Esophagus muscularis mucosa (tissue), 3 donors: ENCODE results near the gene MAP2K2.

Experiments
- CTCF ChIP-seq, 3 experiments: fragments of 200-600 bp in 2 of 3; fragments of 450-650 bp in 1 of 3; sonication (generic) in 2 of 3; IDR thresholded peaks; one replicate each; pipeline ENCODE4 v1.5.1; 2017 to 2019; ENCODE audit warnings: antibody characterized with exemption in 3 of 3, mild to moderate bottlenecking in 2 of 3, moderate library complexity in 1 of 3
- POLR2A ChIP-seq: fragments of 450-650 bp; IDR thresholded peaks from one replicate; pipeline ENCODE4 v1.6.1; 2017; ENCODE audit warnings: antibody characterized with exemption, moderate library complexity, mild to moderate bottlenecking, low read depth
- POLR2AphosphoS5 ChIP-seq, 2 donors: sonication (generic); formaldehyde crosslinking; IDR thresholded peaks; one replicate each; pipeline ENCODE4 v1.6.1; 2017; ENCODE audit warnings: antibody characterized with exemption in 2 of 2

- TF ChIP-seq CTCF (IDR thresholded peaks at IDR 0.05): no peak
- no peak for TF ChIP-seq POLR2AphosphoS5 (IDR thresholded peaks at IDR 0.05)
- no peak for TF ChIP-seq POLR2A
Observed at GRCh38 chr19:4103080-4103433, 20.9 kb downstream of the MAP2K2 start.
